Breast epithelium (tissue), 3 donors: ENCODE measurements around the gene RPH3AL.

Source experiments
- POLR2A ChIP-seq: fragments of 450-650 bp; IDR thresholded peaks from one replicate; pipeline ENCODE4 v1.6.1; 2016; ENCODE audit warnings: antibody characterized with exemption, mild to moderate bottlenecking, moderate library complexity
- POLR2AphosphoS5 ChIP-seq, 3 donors: sonication (generic); formaldehyde crosslinking; IDR thresholded peaks; one replicate each; pipeline ENCODE4 v1.6.1; 2017; ENCODE audit warnings: antibody characterized with exemption in 3 of 3
- TF ChIP-seq, protein P1 (sequence below), 3 donors: fragments of 450-650 bp; IDR thresholded peaks; one replicate each; pipeline ENCODE4 v1.5.1; 2016 to 2017; ENCODE audit warnings: antibody characterized with exemption in 3 of 3, mild to moderate bottlenecking in 3 of 3, moderate library complexity in 3 of 3

DNA sequence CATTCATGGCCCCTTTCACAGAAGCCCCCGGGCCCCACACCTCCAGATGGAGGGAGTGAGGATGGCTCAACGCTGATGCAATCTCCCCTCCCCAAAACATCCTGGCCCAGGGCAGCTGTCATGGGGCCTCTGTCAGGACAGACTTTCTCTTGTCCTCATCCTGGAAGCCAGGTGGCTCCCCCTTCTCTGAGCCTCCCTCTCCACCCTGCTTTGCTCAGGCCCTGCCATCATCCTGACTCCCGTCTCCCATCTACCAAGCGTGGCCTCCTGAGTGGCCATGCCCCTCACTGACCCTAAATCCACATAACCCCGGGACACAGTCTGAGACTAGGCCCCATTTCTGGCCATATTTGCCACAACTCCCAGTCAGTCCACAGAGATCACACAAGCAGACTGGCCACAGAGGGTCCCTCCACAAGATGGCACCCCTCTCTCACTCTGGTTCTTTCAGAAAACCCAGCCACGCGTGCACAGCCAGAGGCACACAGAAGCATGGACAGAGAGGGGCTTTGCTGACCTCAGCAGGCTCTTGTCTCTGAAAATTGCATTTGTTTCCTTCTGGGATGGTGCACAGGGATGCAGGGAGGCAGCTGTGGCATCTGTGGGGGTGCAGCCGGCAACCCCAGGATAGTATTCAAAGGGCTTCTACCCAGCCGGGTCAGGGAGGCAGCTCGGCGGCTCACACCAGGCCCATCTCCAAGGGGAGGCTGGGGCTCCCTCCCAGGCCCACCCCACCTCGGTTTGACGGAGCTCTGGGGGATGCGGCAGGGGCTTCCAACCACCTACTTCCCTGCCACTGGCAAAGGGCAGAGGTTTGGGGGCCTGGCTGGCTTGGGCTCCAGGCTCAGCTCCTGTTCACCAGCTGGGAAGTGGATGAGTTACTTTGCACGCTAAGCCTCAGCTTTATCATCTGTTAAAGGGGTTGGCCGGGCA lies 188.0 kb downstream of the RPH3AL start:
- TF ChIP-seq, protein P1, sequence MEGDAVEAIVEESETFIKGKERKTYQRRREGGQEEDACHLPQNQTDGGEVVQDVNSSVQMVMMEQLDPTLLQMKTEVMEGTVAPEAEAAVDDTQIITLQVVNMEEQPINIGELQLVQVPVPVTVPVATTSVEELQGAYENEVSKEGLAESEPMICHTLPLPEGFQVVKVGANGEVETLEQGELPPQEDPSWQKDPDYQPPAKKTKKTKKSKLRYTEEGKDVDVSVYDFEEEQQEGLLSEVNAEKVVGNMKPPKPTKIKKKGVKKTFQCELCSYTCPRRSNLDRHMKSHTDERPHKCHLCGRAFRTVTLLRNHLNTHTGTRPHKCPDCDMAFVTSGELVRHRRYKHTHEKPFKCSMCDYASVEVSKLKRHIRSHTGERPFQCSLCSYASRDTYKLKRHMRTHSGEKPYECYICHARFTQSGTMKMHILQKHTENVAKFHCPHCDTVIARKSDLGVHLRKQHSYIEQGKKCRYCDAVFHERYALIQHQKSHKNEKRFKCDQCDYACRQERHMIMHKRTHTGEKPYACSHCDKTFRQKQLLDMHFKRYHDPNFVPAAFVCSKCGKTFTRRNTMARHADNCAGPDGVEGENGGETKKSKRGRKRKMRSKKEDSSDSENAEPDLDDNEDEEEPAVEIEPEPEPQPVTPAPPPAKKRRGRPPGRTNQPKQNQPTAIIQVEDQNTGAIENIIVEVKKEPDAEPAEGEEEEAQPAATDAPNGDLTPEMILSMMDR (IDR thresholded peaks at IDR 0.05), result peak in 2 of 3 donors; percentile 14 to 15
- no peak for TF ChIP-seq POLR2AphosphoS5 (IDR thresholded peaks at IDR 0.05)
- no peak for TF ChIP-seq POLR2A
